ENCODE results near the gene CEP250. TPM values are rescaled to one million over a fixed set of nuclear protein-coding genes. Genes with fewer than 3 reads are reported as not detected.

CEP250 gene
- total and polyA plus RNA-seq, 2 experiments from 2014 or later, result 15.5 to 21.7 TPM

GRCh38 chr20:35518955-35519354 is 63.6 kb downstream of the CEP250 start:
- Histone ChIP-seq H3K36me3 (ENCODE audit: low read depth) (no peaks in the 10 kb centered on the region), H3K27ac (no peak overlapping the region), H3K9ac (no peak overlapping the region), H3K9me3 (ENCODE audit: low read depth) (no peaks in the 10 kb centered on the region), H3K4me3 (no peak overlapping the region), H3F3A (ENCODE audit: insufficient read depth) (peaks cover 11% of the 10 kb centered on the region; the same call in 1 of the 2 replicates), H3K4me2 (ENCODE audit: unreplicated experiment) (no peak overlapping the region), H2AFZ (no peak overlapping the region), H3K4me1 (ENCODE audit: insufficient read depth) (peaks cover 10% of the 10 kb centered on the region), H3K79me2 (ENCODE audit: insufficient read depth) (no peaks in the 10 kb centered on the region), H3K27me3 (replicated peaks; ENCODE audit: insufficient read depth) (no peaks in the 10 kb centered on the region), H4K20me1 (ENCODE audit: insufficient read depth) (no peaks in the 10 kb centered on the region), H3K9me2 (ENCODE audit: insufficient read depth) (no peaks in the 10 kb centered on the region)
- in situ Hi-C loops (cut with MboI), result no loop called here
- TF ChIP-seq EZH2 (IDR thresholded peaks at IDR 0.05; ENCODE audit: insufficient read depth, poor library complexity, severe bottlenecking), result no peak
- TF ChIP-seq EZH2phosphoT487 (IDR thresholded peaks at IDR 0.05; ENCODE audit: insufficient read depth, low read depth), result no peak
- DNase-seq, result no peak
- 71% methylated on average over 9 of the region's 9 CpGs for WGBS, 2 experiments (ENCODE audit: low coverage in 1 of 2, low lambda C conversion rate in 2 of 2, missing lambda C conversion rate in 2 of 2)

DNA sequence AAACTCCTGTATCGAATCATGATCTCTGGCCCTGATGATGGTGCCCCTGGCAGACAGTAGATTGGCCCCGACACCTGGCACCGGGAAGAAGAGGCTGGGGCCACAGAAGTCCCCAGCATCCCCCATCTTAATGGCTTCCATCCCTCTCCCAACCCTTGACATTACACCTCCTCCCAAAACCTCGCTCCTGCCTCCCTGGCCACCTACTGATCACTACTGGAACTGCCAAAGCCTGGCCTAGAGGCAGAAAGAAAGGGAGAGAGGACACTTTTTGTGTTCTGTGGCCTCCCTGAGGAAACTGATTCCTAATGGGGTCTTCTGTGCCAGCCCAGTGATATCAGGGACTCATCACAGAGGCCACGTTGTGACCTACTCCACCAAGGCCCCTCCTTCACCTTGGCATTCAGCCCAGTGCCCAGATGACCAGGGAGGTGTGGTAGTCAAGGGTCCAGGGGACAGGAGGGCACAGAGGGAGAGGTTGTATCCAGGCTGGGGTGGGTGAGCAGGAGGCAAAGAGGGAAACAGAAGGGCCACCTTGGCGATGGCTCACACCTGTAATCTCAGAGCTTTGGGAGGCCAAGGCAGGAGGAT is 68.0 kb downstream of the CEP250 start:
- Histone ChIP-seq H3K36me3 (ENCODE audit: low read depth) (no peaks in the 10 kb centered on the region), H3K4me2 (ENCODE audit: unreplicated experiment) (no peak overlapping the region), H3K9me3 (ENCODE audit: low read depth) (no peaks in the 10 kb centered on the region), H2AFZ (no peak overlapping the region), H3K27me3 (replicated peaks; ENCODE audit: insufficient read depth) (no peaks in the 10 kb centered on the region), H3K9ac (no peak overlapping the region), H3K4me1 (ENCODE audit: insufficient read depth) (no peaks in the 10 kb centered on the region), H3K4me3 (no peak overlapping the region), H3K27ac (no peak overlapping the region), H3F3A (ENCODE audit: insufficient read depth) (no peaks in the 10 kb centered on the region), H3K9me2 (ENCODE audit: insufficient read depth) (no peaks in the 10 kb centered on the region), H3K79me2 (ENCODE audit: insufficient read depth) (no peaks in the 10 kb centered on the region), H4K20me1 (ENCODE audit: insufficient read depth) (no peaks in the 10 kb centered on the region)
- TF ChIP-seq EZH2phosphoT487 (IDR thresholded peaks at IDR 0.05; ENCODE audit: insufficient read depth, low read depth) (no peak), EZH2 (IDR thresholded peaks at IDR 0.05; ENCODE audit: insufficient read depth, poor library complexity, severe bottlenecking) (no peak)
- in situ Hi-C loops (cut with MboI), result no loop called here
- DNase-seq, result peak; percentile 46
- WGBS, 2 experiments (ENCODE audit: low coverage in 1 of 2, low lambda C conversion rate in 2 of 2, missing lambda C conversion rate in 2 of 2), result 55 to 65% methylated on average over 6 of the region's 6 CpGs

GRCh38 chr20:35525639-35526038 is 70.2 kb downstream of the CEP250 start:
- H3K4me2 ChIP-seq (ENCODE audit: unreplicated experiment), result no peak overlapping the region
- no peak overlapping the region for H3K4me3 ChIP-seq
- H3K27me3 ChIP-seq (replicated peaks; ENCODE audit: insufficient read depth), result no peaks in the 10 kb centered on the region
- H4K20me1 ChIP-seq (ENCODE audit: insufficient read depth), result no peaks in the 10 kb centered on the region
- 78 to 100% methylated on average over 1 of the region's 1 CpG for WGBS, 2 experiments (ENCODE audit: low coverage in 1 of 2, low lambda C conversion rate in 2 of 2, missing lambda C conversion rate in 2 of 2)
- in situ Hi-C loops (cut with MboI), result no loop called here
- H3K9ac ChIP-seq, result no peak overlapping the region
- no peaks in the 10 kb centered on the region for H3K9me2 ChIP-seq (ENCODE audit: insufficient read depth)
- H3F3A ChIP-seq (ENCODE audit: insufficient read depth), result no peaks in the 10 kb centered on the region
- H3K36me3 ChIP-seq (ENCODE audit: low read depth), result no peaks in the 10 kb centered on the region
- no peak for DNase-seq
- no peak overlapping the region for H3K27ac ChIP-seq
- no peaks in the 10 kb centered on the region for H3K9me3 ChIP-seq (ENCODE audit: low read depth)
- no peaks in the 10 kb centered on the region for H3K79me2 ChIP-seq (ENCODE audit: insufficient read depth)
- no peak for TF ChIP-seq EZH2phosphoT487 (IDR thresholded peaks at IDR 0.05; ENCODE audit: insufficient read depth, low read depth)
- no peaks in the 10 kb centered on the region for H3K4me1 ChIP-seq (ENCODE audit: insufficient read depth)
- no peak overlapping the region for H2AFZ ChIP-seq

GRCh38 chr20:35527122-35527769 is 71.8 kb downstream of the CEP250 start:
- Histone ChIP-seq H3K9me3 (ENCODE audit: low read depth) (no peaks in the 10 kb centered on the region), H3K27me3 (replicated peaks; ENCODE audit: insufficient read depth) (no peaks in the 10 kb centered on the region), H3K79me2 (ENCODE audit: insufficient read depth) (no peaks in the 10 kb centered on the region), H4K20me1 (ENCODE audit: insufficient read depth) (no peaks in the 10 kb centered on the region), H3K4me3 (no peak overlapping the region), H2AFZ (no peak overlapping the region), H3F3A (ENCODE audit: insufficient read depth) (no peaks in the 10 kb centered on the region), H3K27ac (no peak overlapping the region), H3K9me2 (ENCODE audit: insufficient read depth) (no peaks in the 10 kb centered on the region), H3K4me2 (ENCODE audit: unreplicated experiment) (no peak overlapping the region), H3K4me1 (ENCODE audit: insufficient read depth) (no peaks in the 10 kb centered on the region), H3K9ac (no peak overlapping the region), H3K36me3 (ENCODE audit: low read depth) (no peaks in the 10 kb centered on the region)
- in situ Hi-C loops (cut with MboI), result no loop called here
- 86 to 91% methylated on average over 12 of the region's 12 CpGs for WGBS, 2 experiments (ENCODE audit: low coverage in 1 of 2, low lambda C conversion rate in 2 of 2, missing lambda C conversion rate in 2 of 2)
- DNase-seq, result no peak
- no peak for TF ChIP-seq EZH2 (IDR thresholded peaks at IDR 0.05; ENCODE audit: insufficient read depth, poor library complexity, severe bottlenecking)
- TF ChIP-seq EZH2phosphoT487 (IDR thresholded peaks at IDR 0.05; ENCODE audit: insufficient read depth, low read depth), result no peak

Data from GM23248 (cell line).